ENCODE results near the gene ROBO3.

The ROBO3 gene

DNA sequence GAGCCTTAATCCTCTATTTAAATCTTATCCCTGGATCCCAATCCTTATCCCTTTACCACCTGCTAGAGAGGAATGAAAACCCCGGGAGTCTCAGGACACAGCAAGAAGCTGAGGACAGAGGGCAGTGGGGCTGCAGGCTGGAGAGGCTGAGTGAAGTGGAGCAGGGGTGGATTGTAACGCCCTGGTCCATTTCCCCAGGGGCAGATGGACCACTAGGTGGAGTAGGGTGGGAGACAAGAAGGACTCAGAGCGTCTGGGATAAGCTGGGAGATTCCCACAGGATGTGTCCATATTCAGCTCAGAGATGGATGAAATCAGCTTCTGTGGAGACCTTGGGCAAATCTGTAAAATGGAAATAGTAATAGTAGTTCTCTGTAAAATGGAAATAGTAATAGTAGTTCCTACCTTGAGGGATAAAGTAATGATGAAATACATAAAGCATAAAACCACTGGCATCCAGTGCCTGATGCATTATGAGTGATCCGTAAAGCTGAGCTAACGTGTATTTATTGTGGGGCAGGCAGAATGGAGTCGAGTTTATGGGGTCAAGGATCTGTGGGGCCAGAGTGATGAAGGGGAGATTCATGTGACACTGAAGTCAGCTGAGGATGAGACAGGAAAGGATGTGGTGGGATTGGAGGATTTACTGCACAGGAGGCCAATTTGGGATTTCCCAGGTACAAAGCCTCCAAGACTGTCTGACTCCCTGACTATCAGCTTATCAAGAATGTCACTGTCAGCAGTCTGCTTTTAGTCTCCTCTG, 34.3 kb downstream of the ROBO3 start:
- ChIA-PET POLR2A (interaction anchor here (0.5 to 2.6 kb wide), 2 partner anchors 21 to 23 kb away, joined by 5 to 12 read pairs; no protein-coding TSS in a partner anchor), CTCF (interaction anchor here (0.8 to 1.2 kb wide), 2 partner anchors 15 to 35 kb away, joined by 3 to 4 read pairs; no protein-coding TSS in a partner anchor)
- H3K4me3 ChIP-seq (ENCODE audit: low read depth, low read length), result no peak overlapping the region
- no peaks in the 10 kb centered on the region for H3K36me3 ChIP-seq (ENCODE audit: control insufficient read depth in 2 of 2, insufficient read depth in 1 of 2, low read length in 2 of 2)
- H3K4me1 ChIP-seq (ENCODE audit: control insufficient read depth, insufficient read depth, low read length), result no peaks in the 10 kb centered on the region
- no peaks in the 10 kb centered on the region for H3K9me3 ChIP-seq (ENCODE audit: control insufficient read depth, insufficient read depth, low read depth, low read length)
- no peak for TF ChIP-seq ZSCAN30 (tag by site-specific recombination; IDR thresholded peaks at IDR 0.05)
- no peak for TF ChIP-seq TCF7L2 (IDR thresholded peaks at IDR 0.05; ENCODE audit: borderline replicate concordance, low read depth, low read length)
- TF ChIP-seq ZNF518A (tag by site-specific recombination; conservative IDR thresholded peaks at IDR 0.05; ENCODE audit: low read depth), result no peak
- TF ChIP-seq ZNF423 (tag by site-specific recombination; IDR thresholded peaks at IDR 0.05), result no peak
- TF ChIP-seq ZBTB49 (tag by site-specific recombination; IDR thresholded peaks at IDR 0.05; ENCODE audit: low read depth), result no peak
- no peak for TF ChIP-seq ZBTB17 (tag by site-specific recombination; IDR thresholded peaks at IDR 0.05)
- TF ChIP-seq ZSCAN16 (tag by site-specific recombination; IDR thresholded peaks at IDR 0.05), result no peak
- TF ChIP-seq ZNF10 (tag by site-specific recombination; IDR thresholded peaks at IDR 0.05), result no peak
- no peak for TF ChIP-seq ATF2 (tag by site-specific recombination; IDR thresholded peaks at IDR 0.05; ENCODE audit: low read depth)
- no peak for TF ChIP-seq ZNF155 (tag by site-specific recombination; IDR thresholded peaks at IDR 0.05)
- no peak for TF ChIP-seq ZNF677 (tag by site-specific recombination; IDR thresholded peaks at IDR 0.05)
- TF ChIP-seq ZNF510 (tag by site-specific recombination; IDR thresholded peaks at IDR 0.05; ENCODE audit: insufficient replicate concordance), result no peak
- no peak for TF ChIP-seq ZNF274 (IDR thresholded peaks at IDR 0.05; ENCODE audit: low read length)
- TF ChIP-seq ZNF274 (tag by site-specific recombination; IDR thresholded peaks at IDR 0.05; ENCODE audit: borderline replicate concordance), result no peak
- no peak for TF ChIP-seq ZNF335 (tag by site-specific recombination; conservative IDR thresholded peaks at IDR 0.05)
- TF ChIP-seq ZNF639 (tag by site-specific recombination; IDR thresholded peaks at IDR 0.05), result no peak
- TF ChIP-seq EGR2 (tag by site-specific recombination; IDR thresholded peaks at IDR 0.05; ENCODE audit: low read depth), result no peak
- no peak for TF ChIP-seq ZNF791 (tag by site-specific recombination; IDR thresholded peaks at IDR 0.05)
- no peak for TF ChIP-seq ZSCAN18 (tag by site-specific recombination; IDR thresholded peaks at IDR 0.05)
- no peak for TF ChIP-seq ZNF133 (tag by site-specific recombination; IDR thresholded peaks at IDR 0.05)
- H3K27ac ChIP-seq (ENCODE audit: extremely low read depth, low read depth, low read length), result no peak overlapping the region
